ENCODE data around the gene RACGAP1. TPM values are rescaled to one million over a fixed set of nuclear protein-coding genes. Genes with fewer than 3 reads are reported as not detected.
A peak's percentile ranks its signal among the peaks of the same experiment; 100 is the strongest.

Gene RACGAP1
- total and polyA plus RNA-seq, 2 of the 8 experiments (the other 6 are each of a cell fraction or from before 2014, with no cell fraction given), result 18.0 to 66.3 TPM

DNA sequence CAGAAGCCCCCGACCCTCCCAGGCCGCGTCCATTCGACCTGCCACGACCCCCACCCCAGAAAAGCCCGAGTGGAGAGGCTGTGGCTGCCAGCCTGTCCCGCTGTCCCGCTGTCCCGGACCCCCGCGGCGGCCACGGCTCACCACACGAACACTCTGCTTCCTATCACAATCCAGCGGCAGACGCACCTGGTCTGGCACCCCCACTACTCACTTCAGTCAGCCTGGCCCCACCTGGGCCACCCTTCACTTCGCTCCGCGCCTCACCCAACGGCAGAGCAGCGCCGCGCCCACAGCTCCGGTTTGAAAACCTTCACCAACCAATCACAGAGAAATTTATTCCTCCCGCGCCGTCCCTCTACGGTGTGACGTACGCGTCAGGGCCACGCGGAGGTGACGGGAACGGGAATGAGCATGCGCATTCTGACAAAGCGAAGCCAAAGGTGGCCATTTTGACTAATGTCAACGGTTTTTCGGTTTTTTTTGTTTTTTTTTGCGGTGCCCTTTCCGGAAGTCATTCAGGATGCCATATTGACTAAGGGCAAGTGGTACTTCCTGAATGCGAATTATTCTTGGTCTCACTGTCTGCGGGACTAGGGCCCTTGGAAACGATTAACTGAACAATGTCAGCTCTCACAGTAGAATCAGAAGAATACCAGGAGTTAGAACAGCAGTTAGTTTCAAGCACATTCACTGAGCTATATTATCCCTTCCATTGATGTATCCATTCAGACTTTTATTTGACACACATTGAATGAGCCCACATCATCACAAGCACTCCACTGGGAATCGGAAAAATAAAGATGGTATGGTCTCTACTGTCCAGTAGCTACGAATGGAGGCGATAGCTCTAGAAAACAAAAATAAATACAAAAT is at the start of gene RACGAP1 (continued):
- peak; percentile 40; the same call in 1 of the 2 replicates for TF ChIP-seq GABPA (IDR thresholded peaks at IDR 0.05; ENCODE audit: borderline replicate concordance, insufficient read depth, low read length)
- TF ChIP-seq SP4 (IDR thresholded peaks at IDR 0.05; ENCODE audit: low read length), result 0 out of 2 replicates have a peak, but pooled peaks have one; percentile 52
- TF ChIP-seq, protein P1, sequence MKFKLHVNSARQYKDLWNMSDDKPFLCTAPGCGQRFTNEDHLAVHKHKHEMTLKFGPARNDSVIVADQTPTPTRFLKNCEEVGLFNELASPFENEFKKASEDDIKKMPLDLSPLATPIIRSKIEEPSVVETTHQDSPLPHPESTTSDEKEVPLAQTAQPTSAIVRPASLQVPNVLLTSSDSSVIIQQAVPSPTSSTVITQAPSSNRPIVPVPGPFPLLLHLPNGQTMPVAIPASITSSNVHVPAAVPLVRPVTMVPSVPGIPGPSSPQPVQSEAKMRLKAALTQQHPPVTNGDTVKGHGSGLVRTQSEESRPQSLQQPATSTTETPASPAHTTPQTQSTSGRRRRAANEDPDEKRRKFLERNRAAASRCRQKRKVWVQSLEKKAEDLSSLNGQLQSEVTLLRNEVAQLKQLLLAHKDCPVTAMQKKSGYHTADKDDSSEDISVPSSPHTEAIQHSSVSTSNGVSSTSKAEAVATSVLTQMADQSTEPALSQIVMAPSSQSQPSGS (IDR thresholded peaks at IDR 0.05; ENCODE audit: low read length), result peak; percentile 67; the same call in 1 of the 2 replicates
- TF ChIP-seq CHD2 (IDR thresholded peaks at IDR 0.05; ENCODE audit: low read length), result peak; percentile 88
- peak; percentile 89 for TF ChIP-seq SAP30 (IDR thresholded peaks at IDR 0.05; ENCODE audit: insufficient read depth, insufficient replicate concordance, low read length)
- no peak for TF ChIP-seq JUN (IDR thresholded peaks at IDR 0.05; ENCODE audit: low read depth, low read length)
- no peak; a peak in 1 of 4 replicates for TF ChIP-seq HDAC2 (IDR thresholded peaks at IDR 0.05; ENCODE audit: borderline replicate concordance in 1 of 2, low read depth in 2 of 2, low read length in 2 of 2)
- 0 out of 2 replicates have a peak, but pooled peaks have one; percentile 21 for TF ChIP-seq JUND (IDR thresholded peaks at IDR 0.05; ENCODE audit: low read length)
- peak; percentile 29; the same call in 1 of the 2 replicates for TF ChIP-seq SP1 (IDR thresholded peaks at IDR 0.05; ENCODE audit: low read depth, low read length)
- TF ChIP-seq CREB1 (IDR thresholded peaks at IDR 0.05), result peak; percentile 95
- no peak for TF ChIP-seq RBBP5 (IDR thresholded peaks at IDR 0.05; ENCODE audit: borderline replicate concordance, low read depth, low read length)
- peak; percentile 48 for TF ChIP-seq PHF8 (conservative IDR thresholded peaks at IDR 0.05; ENCODE audit: low read depth, low read length)
- TF ChIP-seq RFX5 (IDR thresholded peaks at IDR 0.05; ENCODE audit: borderline replicate concordance, low read depth, low read length), result no peak
- TF ChIP-seq SIX5 (IDR thresholded peaks at IDR 0.05; ENCODE audit: low read depth, low read length), result peak; percentile 86
- 0 out of 2 replicates have a peak, but pooled peaks have one; percentile 23 for TF ChIP-seq NRF1 (IDR thresholded peaks at IDR 0.05; ENCODE audit: low read depth, low read length)
